ENCODE measurements around the gene SERPINA10. TPM values are rescaled to one million over a fixed set of nuclear protein-coding genes. Genes with fewer than 3 reads are reported as not detected.
"Not testable (repeated sequence)": the region's sequence is repeated elsewhere in the genome, so short reads cannot be mapped to it uniquely, and the experiment has no call there.

Gene SERPINA10
- total and polyA plus RNA-seq, 2 of the 13 experiments (the other 11 are each of a cell fraction or from before 2014, with no cell fraction given), result 20.1 to 20.2 TPM

- TSS peak; percentile 78 for BruUV-seq (replicated peaks)
- CTCF ChIA-PET (ENCODE audit: low intra/inter-chr PET ratio, low total read pairs); H4K20me1 ChIP-seq (ENCODE audit: insufficient read depth, low read length); H3K27me3 ChIP-seq (ENCODE audit: control insufficient read depth in 1 of 2, insufficient read depth in 2 of 2, low read length in 2 of 2); in situ Hi-C loops (cut with HindIII; ENCODE audit: extremely low pct_ligation_motif_present, low pct_unique_long_range_greater_than_20kb); H3K9me3 ChIP-seq (ENCODE audit: low read length); H3K36me3 ChIP-seq (replicated peaks in 1 of 2; ENCODE audit: control insufficient read depth in 1 of 2, insufficient read depth in 2 of 2, low read length in 2 of 2); H3K79me2 ChIP-seq (ENCODE audit: insufficient read depth, low read length); H2AFZ ChIP-seq (ENCODE audit: low read length); TF ChIP-seq SOX6 (IDR thresholded peaks at IDR 0.05): not testable (repeated sequence)
- POLR2A ChIA-PET, result interaction anchor here (0.5 to 4.9 kb wide), 12 partner anchors 8 to 251 kb away, joined by 3 to 122 read pairs (median 4); partner anchors contain the start of genes OTUB2, PPP4R4, SERPINA10 and SERPINA6
- peak; percentile 96 for DNase-seq (ENCODE audit: low spot score)
- peak; percentile 100 for ATAC-seq
- Histone ChIP-seq H3K4me2 (ENCODE audit: low read depth, low read length) (peak overlapping the region; percentile 70), H3K4me1 (ENCODE audit: insufficient read depth, low read length) (peaks cover 21% of the 10 kb centered on the region), H3K9ac (ENCODE audit: insufficient read depth, low read depth, low read length) (peak overlapping the region; percentile 53), H3K27ac (ENCODE audit: extremely low read length, insufficient read depth, low read length) (peak overlapping the region; percentile 82), H3K4me3 (replicated peaks in 1 of 3; ENCODE audit: insufficient read depth in 1 of 3, low read depth in 2 of 3, low read length in 3 of 3) (peak overlapping the region in 1 of 3 experiments; percentile 43; a peak in 1 of 6 replicates)
- intact Hi-C loops (cut with micrococcal nuclease; ENCODE audit: unreplicated experiment), result loop anchor here (1.0 kb wide), 1 partner anchor 16 kb away; the partner anchor contains the start of gene SERPINA10
- peak; percentile 99 for FAIRE-seq
- WGBS (ENCODE audit: low lambda C conversion rate), result 20% methylated on average over 10 of the region's 11 CpGs
- peak; percentile 50 for TF ChIP-seq ZNF883 (CRISPR knock-in tag; IDR thresholded peaks at IDR 0.05; ENCODE audit: not compliant biosample characterization)
- peak; percentile 96 for TF ChIP-seq HNF4A (CRISPR knock-in tag; IDR thresholded peaks at IDR 0.05)
- TF ChIP-seq ZGPAT (CRISPR knock-in tag; IDR thresholded peaks at IDR 0.05), result peak; percentile 86
- 0 out of 2 replicates have a peak, but pooled peaks have one; percentile 53 for TF ChIP-seq ZNF44 (CRISPR knock-in tag; IDR thresholded peaks at IDR 0.05)
- 0 out of 2 replicates have a peak, but pooled peaks have one; percentile 57 for TF ChIP-seq ZNF512 (CRISPR knock-in tag; IDR thresholded peaks at IDR 0.05)
- peak; percentile 62; the same call in 1 of the 2 replicates for TF ChIP-seq BORCS8-MEF2B (CRISPR knock-in tag; IDR thresholded peaks at IDR 0.05)
- 0 out of 2 replicates have a peak, but pooled peaks have one; percentile 56 for TF ChIP-seq KLF11 (CRISPR knock-in tag; IDR thresholded peaks at IDR 0.05)
- peak; percentile 86 for TF ChIP-seq GATAD1 (CRISPR knock-in tag; IDR thresholded peaks at IDR 0.05)
- TF ChIP-seq MLX (CRISPR knock-in tag; IDR thresholded peaks at IDR 0.05), result peak; percentile 98
- TF ChIP-seq ZNF431 (CRISPR knock-in tag; IDR thresholded peaks at IDR 0.05; ENCODE audit: borderline replicate concordance, low read depth), result peak; percentile 91
- TF ChIP-seq GATAD2A (CRISPR knock-in tag; IDR thresholded peaks at IDR 0.05), result peak; percentile 93
- peak; percentile 52; the same call in 1 of the 2 replicates for TF ChIP-seq POLR2AphosphoS5 (IDR thresholded peaks at IDR 0.05; ENCODE audit: low read depth, low read length)
- peak; percentile 70; the same call in 1 of the 2 replicates for TF ChIP-seq STAT6 (CRISPR knock-in tag; IDR thresholded peaks at IDR 0.05; ENCODE audit: borderline replicate concordance)
- peak; percentile 65; the same call in 1 of the 2 replicates for TF ChIP-seq NCOR1 (IDR thresholded peaks at IDR 0.05; ENCODE audit: borderline replicate concordance, low read length)
- TF ChIP-seq SOX6 (CRISPR knock-in tag; IDR thresholded peaks at IDR 0.05), result peak; percentile 80
- peak; percentile 95 for TF ChIP-seq ZNF292 (CRISPR knock-in tag; IDR thresholded peaks at IDR 0.05; ENCODE audit: borderline replicate concordance, low read depth)
These were observed 16.0 kb downstream of the SERPINA10 start for GRCh38 chr14:94276898-94277561.

Measured in HepG2 (cell line).